ENCODE data around the gene NRTN.

Gene NRTN

DNA sequence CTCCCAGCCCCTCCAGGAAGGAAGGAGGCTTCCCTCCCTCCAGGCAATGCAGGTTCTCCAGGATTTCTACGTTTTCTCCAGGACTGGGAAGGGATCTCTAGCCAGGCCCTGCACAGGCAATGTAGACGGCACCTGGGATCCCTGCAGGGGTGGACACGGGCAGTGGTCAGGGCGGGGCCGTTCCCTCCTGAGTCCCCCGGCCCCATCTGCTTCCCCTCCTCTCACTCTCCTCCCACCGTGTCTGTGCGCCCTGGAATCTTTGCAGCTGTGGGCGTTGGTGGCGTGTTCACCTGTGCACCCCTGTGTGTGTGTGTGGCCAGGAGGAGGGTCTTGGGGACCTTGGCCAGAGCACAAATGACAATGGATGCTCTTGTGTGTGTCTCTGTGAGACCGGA, 10.0 kb downstream of the NRTN start:
- DNase-seq (ENCODE audit: low read depth): no peak

DNA sequence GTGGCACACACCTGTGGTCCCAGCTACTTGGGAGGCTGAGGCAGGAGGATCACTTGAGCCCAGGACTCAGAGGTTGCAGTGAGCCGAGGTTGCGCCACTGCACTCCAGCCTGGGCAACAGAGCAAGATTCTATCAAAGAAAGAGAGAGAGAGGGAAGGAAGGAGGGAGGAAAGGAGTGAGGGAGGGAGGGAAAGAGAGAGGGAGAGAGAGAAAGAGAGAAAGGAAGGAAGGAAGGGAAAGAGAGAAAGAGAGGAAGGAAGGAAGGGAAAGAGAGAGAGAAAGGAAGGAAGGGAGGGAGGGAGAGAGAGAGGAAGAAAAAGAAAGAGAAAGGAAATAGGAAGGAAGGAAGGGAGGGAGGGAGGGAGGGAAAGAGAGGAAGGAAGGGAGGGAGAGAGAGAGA, 12.4 kb downstream of the NRTN start:
- DNase-seq (ENCODE audit: low read depth): no peak

DNA sequence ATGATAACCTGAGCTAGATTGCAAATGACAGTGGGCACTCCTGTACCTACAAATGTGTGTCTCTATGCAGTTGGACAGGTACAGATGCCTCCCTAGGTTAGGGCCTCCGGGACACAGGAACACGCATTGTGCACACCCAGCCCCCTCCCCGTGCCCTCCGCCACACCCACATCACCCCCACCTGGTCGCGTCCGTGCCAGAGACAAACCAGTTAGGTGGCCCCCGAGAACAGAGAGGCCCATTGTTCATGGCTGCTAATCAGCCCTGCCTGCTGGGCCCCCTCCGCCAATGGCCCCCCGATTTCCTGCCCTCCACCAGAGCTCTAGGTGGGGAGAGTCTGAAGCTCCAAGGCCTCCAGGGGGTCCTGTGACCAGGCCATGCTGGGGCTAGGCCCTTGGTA, 13.7 kb downstream of the NRTN start:
- DNase-seq (ENCODE audit: low read depth): no peak

DNA sequence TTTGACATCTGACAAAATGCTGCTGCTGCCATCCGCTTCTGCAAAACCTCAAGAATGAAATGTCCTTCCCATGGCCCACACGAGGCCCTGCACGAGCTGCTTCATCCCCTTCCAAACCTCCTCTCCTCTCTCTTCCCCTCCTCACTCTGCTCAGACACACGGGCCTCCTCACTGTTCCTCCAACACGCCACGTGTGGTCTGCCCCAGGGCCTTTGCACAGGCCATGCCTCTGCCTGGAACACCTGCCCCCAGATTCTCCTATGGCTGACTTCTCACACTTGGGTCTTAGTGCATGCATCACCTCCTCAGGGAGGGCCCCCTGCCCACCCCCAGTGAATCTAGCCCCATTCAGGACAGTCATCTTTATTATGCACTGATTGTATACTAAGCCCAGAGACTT, 15.9 kb downstream of the NRTN start:
- DNase-seq (ENCODE audit: low read depth): no peak

DNA sequence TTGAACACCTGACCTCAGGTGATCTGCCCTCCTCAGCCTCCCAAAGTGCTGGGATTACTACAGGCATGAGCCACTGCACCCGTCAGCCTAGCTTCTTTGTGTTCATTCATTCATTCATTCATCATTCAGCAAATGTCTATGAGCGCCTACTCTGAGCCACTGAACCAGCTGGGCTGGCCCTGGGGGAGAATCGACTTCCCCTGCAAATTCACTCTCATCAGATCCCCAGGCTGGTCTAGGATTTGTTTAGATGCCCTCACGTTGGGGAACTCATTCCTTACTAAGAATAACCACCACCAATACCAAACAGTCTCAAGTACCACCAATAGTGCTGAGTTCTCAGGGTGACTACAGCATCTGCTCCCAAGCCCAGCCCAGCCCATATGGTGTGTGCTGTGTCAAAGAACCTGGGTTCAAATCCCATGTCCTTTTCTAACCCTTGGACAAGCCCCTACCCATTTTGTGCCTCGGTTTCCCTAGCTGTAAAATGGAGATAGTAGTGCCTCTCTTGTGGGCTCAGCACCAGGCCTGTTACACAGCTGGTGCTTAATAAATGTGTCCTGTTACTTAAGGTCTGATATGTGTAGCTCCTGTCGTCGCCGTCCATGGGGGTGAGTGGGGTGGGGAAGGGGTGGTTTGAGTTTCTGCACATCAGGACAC, 16.8 kb downstream of the NRTN start:
- no peak for DNase-seq (ENCODE audit: low read depth)

DNA sequence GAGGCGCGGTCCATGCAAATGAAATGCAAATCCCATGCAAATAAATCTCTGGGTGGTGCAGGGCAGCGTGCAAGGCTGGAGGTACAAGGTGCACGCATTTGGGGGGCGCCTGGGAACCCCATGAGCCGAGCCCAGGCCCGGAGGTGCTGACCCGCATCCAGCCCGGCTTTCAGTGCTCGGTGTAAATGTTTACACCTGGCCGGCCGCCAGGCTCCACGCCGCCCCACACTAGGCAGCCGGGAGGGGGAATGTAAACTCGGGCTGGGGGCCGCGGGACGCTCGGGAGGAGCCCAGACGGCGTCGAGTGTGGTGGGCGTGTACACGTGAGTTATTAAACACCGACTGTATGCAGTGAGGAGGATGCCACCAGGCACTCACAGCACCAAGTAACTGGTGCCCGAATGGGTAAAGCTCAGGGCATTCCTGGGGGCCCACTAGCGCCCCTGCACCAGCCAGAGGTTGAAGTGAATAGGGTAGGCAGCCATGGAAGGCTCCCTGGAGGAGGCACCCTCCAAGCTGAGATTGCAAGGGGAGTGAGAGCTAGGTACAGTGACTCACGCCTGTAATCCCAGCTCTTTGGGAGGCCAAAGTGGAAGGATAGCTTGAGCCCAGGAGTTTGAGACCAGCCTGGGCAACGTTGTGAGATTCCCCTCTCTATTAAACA, 17.4 kb downstream of the NRTN start:
- no peak for DNase-seq (ENCODE audit: low read depth)

DNA sequence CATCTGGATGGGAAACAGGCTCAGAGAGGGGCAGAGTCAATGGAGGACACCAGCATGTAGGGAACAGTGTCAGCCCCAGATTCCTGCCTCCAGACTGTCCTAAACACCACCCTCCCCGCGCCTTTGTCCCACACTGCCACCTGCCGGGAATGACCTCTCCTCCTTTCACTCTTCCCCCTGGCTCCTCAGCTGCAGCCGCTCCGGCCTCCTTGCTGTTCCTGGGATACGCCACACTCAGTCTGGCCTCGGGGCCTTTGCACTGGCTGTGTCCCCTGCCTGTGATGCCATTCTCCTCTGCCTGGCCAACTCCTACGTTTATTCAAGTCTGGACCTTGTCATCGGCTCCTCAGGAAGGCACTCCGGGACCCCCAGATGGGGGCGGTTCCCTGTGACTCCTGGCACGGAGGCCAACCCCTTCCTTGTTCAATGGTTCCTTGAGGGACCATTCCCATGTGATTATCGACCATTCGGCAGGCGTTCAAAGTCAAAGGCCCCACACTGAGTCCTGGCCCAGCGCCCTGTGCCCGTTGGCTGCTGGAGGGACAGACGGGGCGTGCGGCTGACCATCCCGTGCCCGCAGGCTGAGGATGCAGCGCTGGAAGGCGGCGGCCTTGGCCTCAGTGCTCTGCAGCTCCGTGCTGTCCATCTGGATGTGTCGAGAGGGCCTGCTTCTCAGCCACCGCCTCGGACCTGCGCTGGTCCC, 18.9 kb downstream of the NRTN start:
- peak; percentile 10 for DNase-seq (ENCODE audit: low read depth)

DNA sequence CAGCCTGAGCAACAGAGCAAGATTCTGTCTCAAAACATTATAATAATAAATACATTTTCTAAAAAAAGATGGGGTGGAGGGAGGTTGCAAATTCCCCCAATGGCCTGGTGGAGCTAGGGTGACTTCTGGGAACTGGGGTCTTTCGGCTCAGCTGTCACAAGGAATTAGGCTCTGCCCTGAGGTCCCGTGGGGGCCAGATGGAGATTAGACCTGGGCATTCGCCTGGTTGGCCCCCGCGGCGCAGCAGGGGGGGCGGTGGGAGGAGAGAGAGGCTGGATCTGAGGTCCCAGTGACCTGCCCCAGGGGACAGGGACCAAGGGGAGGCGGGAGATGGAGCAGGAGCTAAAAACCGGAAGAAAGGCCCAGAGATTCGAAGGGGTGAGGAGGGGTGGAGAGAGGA, 19.9 kb downstream of the NRTN start:
- no peak for DNase-seq (ENCODE audit: low read depth)

DNA sequence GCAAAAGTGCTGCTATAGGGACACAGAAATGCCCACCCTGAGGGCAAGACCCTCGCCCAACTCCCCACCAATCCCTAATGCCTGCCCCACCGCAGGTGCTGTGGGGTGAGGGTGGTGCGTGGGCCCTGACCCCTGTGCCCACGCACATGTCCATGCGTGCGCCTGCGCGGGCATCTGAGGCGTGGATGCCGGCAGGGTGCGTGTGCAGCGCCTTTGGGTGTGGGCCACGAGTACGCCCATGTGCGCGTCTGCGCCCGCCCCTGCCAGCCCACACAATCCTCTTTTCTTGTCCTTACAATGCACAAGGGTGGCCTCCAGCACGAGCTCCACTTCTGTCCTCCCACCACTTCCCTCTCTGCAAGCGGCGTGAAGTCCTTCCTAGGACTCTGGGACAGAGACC, 20.3 kb downstream of the NRTN start:
- no peak for DNase-seq (ENCODE audit: low read depth)

DNA sequence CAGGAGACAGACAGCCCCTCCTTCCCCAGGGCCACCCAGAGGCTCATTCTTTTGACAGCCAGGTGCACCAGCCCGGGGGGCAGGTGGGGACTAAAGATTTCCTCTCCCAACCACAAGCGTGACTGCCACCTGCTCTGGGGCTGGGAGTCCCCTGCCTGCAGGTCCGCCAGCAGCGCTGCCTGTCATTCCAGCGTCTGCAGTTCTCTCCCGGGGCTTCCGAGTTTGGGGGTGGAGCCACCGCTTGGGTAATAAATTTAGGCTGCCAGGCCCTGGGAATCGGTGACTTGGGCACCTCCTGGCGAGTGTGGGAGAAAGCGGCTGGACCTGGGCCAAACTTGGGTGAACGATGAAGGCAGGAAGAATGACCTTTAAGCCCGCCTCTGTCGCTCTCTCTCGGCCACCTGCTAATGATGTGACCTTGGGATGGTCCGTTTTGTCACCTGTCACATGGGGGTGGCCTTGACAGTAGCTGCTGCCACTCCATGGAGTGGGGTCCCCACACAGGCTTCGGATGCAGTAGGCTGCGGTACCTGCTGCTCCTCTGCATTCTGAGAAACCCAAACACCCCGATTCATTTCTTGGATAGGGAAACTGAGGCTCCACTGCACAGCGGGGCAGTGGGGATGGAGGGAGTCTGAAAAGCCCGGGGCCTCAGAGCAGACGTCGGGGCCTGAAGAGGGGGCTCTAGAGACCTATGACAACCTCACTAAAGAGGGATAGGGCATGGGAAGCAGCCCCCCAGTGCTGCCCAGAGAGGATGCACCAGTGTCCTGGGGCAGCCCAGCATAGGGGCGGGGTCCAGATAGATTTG, 21.9 kb downstream of the NRTN start:
- DNase-seq (ENCODE audit: low read depth): peak; percentile 53

DNA sequence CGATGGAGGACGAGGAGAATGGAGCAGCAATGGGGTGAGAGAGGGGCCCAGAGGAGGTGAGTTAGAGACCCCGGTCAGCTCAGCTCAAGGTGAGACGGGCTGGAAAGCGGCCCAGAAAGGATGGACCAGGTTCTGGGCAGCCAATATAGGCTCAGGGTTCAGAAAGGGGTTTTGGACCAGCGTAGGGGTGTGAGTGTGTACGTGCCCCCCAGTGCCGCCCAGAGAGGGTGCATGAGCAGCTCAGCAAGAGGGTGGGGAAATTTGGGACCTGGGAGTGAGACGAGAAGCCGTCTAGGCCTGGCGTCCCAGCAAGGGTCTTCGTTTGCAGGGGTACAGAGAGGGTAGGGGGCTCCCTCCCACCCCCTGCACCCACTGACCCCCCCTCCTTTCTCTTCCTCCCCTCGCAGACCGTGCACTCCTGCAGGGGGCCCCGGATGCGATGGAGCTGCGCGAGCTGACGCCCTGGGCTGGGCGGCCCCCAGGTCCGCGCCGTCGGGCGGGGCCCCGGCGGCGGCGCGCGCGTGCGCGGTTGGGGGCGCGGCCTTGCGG, 22.5 kb downstream of the NRTN start:
- DNase-seq (ENCODE audit: low read depth): no peak

DNA sequence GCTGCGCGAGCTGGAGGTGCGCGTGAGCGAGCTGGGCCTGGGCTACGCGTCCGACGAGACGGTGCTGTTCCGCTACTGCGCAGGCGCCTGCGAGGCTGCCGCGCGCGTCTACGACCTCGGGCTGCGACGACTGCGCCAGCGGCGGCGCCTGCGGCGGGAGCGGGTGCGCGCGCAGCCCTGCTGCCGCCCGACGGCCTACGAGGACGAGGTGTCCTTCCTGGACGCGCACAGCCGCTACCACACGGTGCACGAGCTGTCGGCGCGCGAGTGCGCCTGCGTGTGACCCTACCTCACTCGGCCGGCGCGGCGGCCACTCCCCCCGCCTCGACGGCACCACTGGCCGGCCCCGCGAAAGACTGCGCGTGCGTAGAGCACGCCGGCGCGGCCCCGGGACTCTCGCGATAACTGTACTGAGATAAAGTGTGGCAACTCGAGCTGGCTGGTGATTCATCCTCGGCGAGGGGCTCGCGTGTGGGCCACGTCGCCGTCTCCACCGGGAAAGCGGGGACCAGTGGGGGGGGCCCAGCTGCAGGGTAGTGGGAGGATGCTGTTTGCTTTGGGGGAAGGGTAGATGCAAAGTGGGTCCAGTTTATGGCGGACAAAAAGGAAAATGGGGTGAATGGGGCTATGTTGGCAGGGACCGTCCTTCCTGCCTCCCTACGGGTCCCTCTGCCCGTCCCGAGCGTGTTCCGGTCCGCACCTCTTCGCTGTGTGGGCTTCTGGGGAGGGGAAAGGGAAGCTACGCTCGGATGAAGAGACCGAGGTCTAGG, 23.2 kb downstream of the NRTN start:
- DNase-seq (ENCODE audit: low read depth): peak; percentile 90

DNA sequence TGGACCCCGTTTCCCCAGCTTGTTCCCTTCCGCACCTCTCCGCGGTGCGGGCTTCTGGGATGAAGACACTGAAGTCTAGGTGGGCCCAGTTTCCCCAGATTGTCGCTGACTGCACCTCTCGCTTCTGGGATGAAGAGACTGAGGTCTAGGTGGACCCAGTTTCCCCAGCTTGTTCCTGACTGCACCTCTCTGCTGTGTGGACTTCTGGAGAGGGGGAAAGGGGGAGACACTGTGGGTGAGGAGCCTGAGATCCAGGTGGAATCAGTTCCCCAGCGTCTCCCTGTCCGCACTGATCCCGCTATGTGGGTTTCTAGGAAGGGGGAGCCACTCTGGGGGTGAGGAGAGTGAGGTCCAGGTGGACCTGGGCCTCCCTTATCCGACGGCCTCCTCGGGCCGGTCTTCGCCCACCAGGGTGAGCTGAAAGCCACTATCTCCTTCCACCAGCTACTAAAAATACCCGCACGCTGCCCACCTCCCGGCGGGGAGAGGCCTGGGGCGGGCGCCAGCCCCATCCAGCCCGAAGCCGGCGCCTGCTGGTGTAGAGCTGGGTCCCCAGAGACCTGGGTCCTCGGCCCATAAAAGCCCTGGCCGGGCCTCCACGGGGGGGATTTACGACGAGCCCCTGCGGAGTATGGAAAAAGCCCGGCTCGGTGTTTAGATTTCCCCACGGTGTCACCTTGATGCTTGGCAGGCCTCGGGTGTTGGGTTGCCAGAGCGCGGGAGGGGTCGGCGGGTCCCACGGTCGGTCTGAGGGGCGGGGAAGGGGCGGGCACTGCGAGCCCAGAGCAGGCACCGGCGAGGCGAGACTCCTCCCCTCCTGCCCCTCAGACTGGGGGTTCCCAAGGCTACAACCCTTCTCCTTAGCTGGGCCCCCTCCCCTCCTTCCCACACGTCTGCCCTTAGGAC, 24.0 kb downstream of the NRTN start:
- DNase-seq (ENCODE audit: low read depth): peak; percentile 15

DNA sequence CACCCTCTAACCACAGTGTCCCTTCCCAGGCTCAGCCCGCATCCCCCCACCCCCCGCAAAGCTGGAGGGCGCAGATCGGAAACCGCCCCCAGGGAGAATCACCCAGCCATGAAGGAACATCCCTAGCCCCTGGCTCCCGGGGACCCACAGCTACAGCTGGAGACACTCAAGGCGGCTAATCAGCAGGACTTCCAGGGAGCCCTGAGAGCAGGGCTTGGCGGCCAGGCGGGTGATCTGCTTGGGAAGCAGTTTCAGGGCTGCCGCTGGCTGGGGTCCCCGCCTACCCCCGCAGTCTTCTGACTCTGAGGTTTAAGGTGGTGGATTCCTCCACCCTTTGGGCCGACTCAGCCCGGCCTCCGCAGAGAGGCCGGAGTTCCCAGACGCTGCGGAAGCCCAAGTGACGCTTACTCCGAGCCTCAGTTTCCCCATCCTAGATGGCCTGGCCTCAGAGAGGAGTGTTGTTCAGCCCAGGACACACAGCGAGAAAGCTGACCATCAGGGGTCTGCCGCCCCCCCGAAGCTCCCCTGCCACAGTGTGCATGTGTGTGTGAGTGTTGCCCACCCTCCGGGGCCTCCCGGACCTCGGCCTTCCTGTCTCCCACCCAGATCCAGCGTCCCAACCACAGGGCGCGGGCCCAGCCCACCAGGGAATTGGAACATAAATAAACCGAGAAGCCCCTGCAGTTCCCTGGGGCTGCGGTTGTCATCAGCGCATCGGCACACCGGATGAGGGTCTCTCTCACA, 24.9 kb downstream of the NRTN start:
- no peak for DNase-seq (ENCODE audit: low read depth)

DNA sequence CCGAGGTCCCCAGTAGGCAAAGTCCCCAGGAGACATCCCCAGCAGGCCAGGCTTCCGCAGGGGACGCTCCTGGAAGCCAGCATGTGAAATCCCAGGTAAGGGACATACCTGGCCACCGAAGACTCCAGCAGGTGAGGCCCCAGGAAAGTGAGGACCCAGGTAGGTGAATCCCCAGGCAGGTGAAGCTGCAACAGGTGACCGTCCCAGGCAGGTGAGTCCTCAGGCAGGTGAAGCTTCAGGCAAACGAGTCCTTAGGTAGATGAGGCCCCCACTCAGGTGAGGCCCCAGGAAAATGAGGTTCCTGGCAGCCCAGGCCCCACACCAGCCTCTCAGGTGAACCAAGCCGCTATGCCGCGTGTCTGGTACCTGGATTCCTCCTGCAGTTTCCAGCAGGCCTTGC, 26.3 kb downstream of the NRTN start:
- no peak for DNase-seq (ENCODE audit: low read depth)

DNA sequence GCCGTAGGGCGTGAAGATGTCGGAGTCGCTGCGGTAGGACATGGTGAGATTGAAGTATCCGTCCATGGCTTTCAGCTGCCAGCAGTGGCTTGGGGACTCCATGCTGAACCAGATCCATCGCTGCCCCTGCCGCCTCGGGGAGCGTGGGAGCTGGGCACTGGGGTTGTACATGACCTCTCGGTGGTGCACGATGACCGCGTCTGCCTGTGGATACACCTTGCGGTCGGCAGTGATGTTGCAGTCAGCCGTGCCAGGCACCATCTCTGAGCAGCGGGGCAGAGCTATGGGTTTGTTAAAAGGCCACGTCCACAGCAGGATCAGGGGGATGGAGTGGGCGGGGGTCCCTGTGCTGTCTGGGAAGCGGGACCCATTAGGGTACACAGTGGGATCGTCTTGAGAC, 27.2 kb downstream of the NRTN start:
- no peak for DNase-seq (ENCODE audit: low read depth)

DNA sequence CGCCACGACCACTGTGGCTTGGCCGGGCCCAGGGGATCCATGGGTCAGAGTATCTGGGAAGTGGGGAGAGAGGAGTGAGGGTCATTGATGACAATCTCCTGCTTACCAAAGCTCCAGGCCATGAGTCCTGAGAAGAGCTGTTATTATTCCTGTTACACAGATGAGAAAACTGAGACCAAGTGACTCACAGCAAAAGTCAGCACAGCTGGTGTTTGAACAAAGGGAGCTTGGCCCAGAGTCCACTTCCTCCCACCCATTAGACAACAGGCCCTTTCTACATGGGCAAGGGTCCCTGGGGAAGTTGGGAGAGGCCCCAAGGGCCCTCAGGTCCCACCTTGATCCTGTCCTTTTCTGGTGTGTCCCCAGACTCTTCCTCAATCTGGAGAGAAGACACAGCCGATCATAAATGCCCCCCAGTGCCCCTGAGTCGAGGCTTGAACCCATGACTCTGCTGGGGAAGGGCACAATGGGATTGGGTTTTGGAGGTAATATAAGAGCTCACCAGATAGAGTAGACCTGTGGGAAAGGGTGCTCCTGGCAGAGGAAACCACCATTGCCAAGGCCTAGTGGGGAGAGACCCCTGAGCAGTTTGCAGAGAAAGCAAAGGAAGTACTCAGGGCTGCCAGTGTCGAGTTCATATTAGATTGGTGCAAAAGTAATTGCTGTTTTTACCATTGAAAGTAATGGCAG, 27.8 kb downstream of the NRTN start:
- no peak for DNase-seq (ENCODE audit: low read depth)

DNA sequence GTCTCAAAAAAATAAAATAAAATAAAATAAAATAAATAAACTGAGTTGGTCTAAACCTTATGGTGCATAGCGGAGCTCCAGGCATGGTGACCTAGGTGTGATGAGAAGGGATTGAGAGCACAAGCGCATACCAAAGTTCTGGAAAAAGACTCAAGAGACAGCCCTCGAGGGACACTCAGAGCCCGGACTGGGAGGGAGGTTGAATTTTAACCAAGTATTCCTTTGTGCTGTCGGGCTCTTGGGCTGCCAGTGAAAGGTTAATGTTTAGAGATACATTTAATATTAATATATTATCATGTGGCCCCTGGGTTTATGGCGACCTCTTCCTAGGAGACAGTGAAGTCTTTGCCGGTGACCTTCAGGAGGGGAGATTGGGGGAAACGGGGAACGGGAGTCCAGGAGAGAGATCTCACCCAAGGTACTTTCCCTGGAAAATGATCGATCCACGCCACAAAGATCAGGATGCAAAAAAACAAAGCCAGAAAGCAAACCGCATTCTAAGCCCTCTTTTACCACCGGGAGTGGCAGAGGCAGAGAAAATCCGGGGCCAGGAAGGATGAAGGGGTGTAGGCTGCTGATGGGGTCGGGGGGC, 33.0 kb downstream of the NRTN start:
- no peak for DNase-seq (ENCODE audit: low read depth)

Data from EH (cell line).